Erythroblast (primary cell): ENCODE results near the gene SERPINA5.

ENCODE experiments used
- GATA1 ChIP-seq: IDR thresholded peaks from 2 replicates; pipeline ENCODE4 v1.6.1; 2011; ENCODE audit warnings: low read depth, mild to moderate bottlenecking, control low read depth, low read length, moderate library complexity
- POLR2A ChIP-seq: IDR thresholded peaks from 2 replicates; pipeline ENCODE4 v1.6.1; 2011; ENCODE audit warnings: mild to moderate bottlenecking, low read length

DNA sequence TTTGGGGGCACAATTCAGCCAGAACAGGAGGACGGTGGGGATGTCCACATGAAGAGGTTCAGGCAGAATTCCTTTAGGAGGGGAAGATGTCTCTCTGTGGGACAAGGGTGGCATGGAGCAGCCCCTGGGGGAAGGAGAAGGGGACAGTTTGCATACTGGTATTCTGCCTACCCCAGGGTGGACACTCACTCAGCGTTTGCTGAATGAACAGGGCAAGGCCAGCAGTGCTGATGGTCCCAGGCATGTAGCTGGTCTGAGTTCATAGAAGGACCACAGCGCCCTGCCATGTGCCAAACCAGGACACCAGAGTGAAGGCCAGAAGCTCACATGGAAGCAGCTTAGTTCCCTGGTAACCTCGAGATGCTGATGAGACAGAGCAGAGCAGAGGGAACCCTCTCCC lies 5.4 kb downstream of the SERPINA5 start:
- no peak for TF ChIP-seq POLR2A
- no peak for TF ChIP-seq GATA1
